H1 (cell line): ENCODE data around the gene CEP68. TPM values are rescaled to one million over a fixed set of nuclear protein-coding genes. Genes with fewer than 3 reads are reported as not detected.

Experiments used
- ATF3 ChIP-seq: IDR thresholded peaks from 2 replicates; pipeline ENCODE4 v1.6.1; 2011; ENCODE audit warnings: low read depth, mild to moderate bottlenecking, low read length; ENCODE audit not compliant: insufficient read depth
- EZH2 ChIP-seq: fragments of 200-600 bp; sonication (generic); IDR thresholded peaks from 2 replicates; pipeline ENCODE4 v1.7.1; 2012; ENCODE audit warnings: low read depth, mild to moderate bottlenecking, moderate library complexity, low read length, inconsistent platforms; ENCODE audit not compliant: severe bottlenecking
- RBBP5 ChIP-seq: IDR thresholded peaks from 2 replicates; pipeline ENCODE4 v1.7.1; 2012; ENCODE audit warnings: low read depth, mild to moderate bottlenecking, inconsistent platforms, low read length, moderate library complexity, borderline replicate concordance
- RNF2 ChIP-seq: fragments of 200-900, 300-1000 bp; sonication (generic); IDR thresholded peaks from 2 replicates; pipeline ENCODE4 v1.7.1; 2016; ENCODE audit warnings: borderline replicate concordance, low read depth, mild to moderate bottlenecking, antibody characterized with exemption, low read length; ENCODE audit not compliant: poor library complexity, severe bottlenecking; ENCODE audit errors: missing control alignments
- SIX5 ChIP-seq: IDR thresholded peaks from 2 replicates; pipeline ENCODE4 v1.6.1; 2011; ENCODE audit warnings: mild to moderate bottlenecking, low read depth, low read length
- polyA plus RNA-seq, 7 experiments: library from polyadenylated mRNA; depleted of rRNA in 3 of 7; stranded (reverse) in 5 of 7; unstranded in 2 of 7; fragments of >200 nt in 5 of 7; fragments of 200-250 nt in 2 of 7; gene quantifications; 1 replicate in 5 of 7; 2 replicates in 1 of 7; 4 replicates in 1 of 7; pipeline versions ENCODE4 v1.2.1 to v1.2.3, GENCODE V29; 2011 to 2013; ENCODE audit warnings: missing spikeins in 2 of 7, mixed read lengths in 2 of 7
- total RNA-seq: library from RNA; stranded (reverse); fragmentation: NEBNext Ultra II Directional; extraction: Animal tissue kit (Norgen Biotek cat#: 25700); gene quantifications from 2 replicates; pipeline ENCODE4 v1.2.1, GENCODE V29; 2021

Gene CEP68
- total and polyA plus RNA-seq, 2 of the 8 experiments (the other 6 are each of a cell fraction or from before 2014, with no cell fraction given) = 23.2 to 24.7 TPM

- no peak for TF ChIP-seq RNF2
- no peak for TF ChIP-seq RBBP5
- no peak for TF ChIP-seq EZH2
- TF ChIP-seq SIX5 = no peak
- TF ChIP-seq ATF3 = no peak
These were observed 22.8 kb downstream of the CEP68 start (continued) for GRCh38 chr2:65079017-65079416.
